ENCODE results near the gene UGT1A8. TPM values are rescaled to one million over a fixed set of nuclear protein-coding genes. Genes with fewer than 3 reads are reported as not detected.

Gene UGT1A8
- not detected in 2 replicates for total RNA-seq

DNA sequence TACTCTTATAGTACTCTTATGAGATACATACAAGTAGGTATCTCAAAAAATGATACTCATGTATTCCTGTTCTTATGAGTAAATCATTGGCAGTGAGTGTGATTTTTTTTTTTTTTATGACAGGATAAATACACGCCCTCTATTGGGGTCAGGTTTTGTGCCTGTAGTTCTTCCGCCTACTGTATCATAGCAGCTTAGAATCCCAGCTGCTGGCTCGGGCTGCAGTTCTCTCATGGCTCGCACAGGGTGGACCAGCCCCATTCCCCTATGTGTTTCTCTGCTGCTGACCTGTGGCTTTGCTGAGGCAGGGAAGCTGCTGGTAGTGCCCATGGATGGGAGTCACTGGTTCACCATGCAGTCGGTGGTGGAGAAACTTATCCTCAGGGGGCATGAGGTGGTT, at the start of gene UGT1A8:
Gene UGT1A8 (plus strand): TSS at position 158 of the 400 bp plus-strand sequence. CDS start 75 bp downstream, at position 233.

DNA sequence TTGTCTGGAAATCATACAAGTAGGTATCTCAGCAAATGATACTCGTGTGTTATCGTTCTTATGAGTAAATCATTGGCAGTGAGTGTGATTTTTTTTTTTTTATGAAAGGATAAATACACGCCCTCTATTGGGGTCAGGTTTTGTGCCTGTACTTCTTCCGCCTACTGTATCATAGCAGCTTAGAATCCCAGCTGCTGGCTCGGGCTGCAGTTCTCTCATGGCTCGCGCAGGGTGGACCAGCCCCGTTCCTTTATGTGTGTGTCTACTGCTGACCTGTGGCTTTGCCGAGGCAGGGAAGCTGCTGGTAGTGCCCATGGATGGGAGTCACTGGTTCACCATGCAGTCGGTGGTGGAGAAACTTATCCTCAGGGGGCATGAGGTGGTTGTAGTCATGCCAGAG, 18.9 kb downstream of the UGT1A8 start, which contains the start of gene UGT1A10:
Gene UGT1A10 (plus strand): TSS at position 143 of the 400 bp plus-strand sequence. CDS start 75 bp downstream, at position 218.

DNA sequence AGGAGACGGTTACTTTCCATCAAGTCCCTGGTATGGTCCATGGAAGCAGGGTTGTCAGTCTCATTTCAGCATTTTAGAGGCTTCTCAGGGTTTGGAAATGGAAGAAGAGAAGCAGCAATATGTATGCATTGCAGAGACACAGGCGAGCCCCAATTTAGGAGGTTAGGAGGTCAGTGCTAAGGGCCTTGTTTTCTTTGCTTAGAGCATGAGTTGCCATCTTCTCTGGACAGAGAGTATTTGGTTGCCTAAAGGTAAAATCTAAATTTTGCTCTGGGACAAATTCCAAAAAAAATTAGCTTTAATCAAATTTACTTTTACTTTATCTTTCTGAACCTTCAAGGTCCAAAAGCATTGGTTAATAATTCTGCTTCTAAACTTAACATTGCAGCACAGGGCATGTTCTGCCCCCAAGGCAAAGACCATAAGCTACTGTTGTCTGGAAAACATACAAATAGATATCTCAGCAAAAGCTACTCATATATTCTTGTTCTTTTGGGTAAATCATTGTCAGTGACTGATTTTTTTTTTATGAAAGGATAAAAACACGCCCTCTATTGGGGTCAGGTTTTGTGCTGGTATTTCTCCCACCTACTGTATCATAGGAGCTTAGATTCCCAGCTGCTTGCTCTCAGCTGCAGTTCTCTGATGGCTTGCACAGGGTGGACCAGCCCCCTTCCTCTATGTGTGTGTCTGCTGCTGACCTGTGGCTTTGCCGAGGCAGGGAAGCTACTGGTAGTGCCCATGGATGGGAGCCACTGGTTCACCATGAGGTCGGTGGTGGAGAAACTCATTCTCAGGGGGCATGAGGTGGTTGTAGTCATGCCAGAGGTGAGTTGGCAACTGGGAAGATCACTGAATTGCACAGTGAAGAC, 54.1 kb downstream of the UGT1A8 start, which contains the start of gene UGT1A9:
Gene UGT1A9 (plus strand): TSS at position 609 of the 872 bp plus-strand sequence. CDS start 37 bp downstream, at position 646.

DNA sequence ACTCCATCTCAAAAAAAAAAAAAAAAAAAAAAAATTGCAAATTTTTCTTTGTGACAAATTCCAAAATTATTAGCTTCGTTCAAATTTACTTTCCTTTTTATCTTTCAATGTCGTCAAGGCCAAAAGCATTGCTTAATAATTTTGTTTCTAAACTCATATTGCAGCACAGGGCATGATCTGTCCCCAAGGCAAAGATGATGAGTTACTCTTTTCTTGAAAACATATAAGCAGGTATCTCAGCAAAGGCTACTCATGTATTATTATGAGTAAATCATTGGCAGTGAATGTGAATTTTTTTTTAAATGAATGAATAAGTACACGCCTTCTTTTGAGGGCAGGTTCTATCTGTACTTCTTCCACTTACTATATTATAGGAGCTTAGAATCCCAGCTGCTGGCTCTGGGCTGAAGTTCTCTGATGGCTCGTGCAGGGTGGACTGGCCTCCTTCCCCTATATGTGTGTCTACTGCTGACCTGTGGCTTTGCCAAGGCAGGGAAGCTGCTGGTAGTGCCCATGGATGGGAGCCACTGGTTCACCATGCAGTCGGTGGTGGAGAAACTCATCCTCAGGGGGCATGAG, 64.2 kb downstream of the UGT1A8 start, which contains the start of gene UGT1A7:
Gene UGT1A7 (plus strand): TSS at position 381 of the 579 bp plus-strand sequence. CDS start 37 bp downstream, at position 418.

DNA sequence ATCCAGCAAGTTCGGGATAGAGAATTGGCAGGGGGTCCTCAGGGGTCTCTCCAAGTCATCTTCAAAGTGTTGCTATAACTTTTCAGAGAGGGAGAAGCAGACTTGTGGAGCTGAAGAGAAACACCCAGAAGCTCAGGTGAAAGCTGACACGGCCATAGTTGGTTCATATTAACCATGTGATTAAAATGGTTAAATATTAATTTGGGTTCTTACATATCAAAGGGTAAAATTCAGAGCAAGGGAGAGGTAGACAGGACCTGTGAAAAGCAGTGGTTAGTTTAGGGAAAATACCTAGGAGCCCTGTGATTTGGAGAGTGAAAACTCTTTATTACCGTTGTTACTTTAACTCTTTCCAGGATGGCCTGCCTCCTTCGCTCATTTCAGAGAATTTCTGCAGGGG, 75.2 kb downstream of the UGT1A8 start, which contains the start of gene UGT1A6:
Gene UGT1A6 (plus strand): TSS at position 243 of the 400 bp plus-strand sequence. CDS start 115 bp downstream, at position 358.

DNA sequence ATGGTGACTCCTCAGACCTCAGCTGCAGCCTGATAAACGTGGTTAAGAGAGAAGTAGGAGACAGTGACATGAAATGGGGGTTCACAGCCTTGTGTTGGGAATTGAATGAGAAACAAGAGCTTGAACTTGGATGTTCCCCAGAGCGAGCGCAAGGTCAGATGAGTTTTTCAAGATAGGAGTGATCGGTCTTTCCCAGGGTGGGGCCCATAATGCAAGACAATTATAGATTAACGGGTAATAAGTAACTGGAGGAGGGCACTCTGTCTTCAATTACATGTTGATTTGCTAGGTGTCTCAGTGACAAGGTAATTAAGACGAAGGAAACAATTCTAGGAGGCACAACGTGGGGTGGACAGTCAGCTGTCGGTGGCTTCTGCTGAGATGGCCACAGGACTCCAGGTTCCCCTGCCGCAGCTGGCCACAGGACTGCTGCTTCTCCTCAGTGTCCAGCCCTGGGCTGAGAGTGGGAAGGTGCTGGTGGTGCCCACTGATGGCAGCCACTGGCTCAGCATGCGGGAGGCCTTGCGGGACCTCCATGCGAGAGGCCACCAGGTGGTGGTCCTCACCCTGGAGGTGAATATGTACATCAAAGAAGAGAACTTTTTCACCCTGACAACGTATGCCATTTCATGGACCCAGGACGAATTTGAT, 95.3 kb downstream of the UGT1A8 start, which contains the start of gene UGT1A5:
Gene UGT1A5 (plus strand): TSS at position 297 of the 651 bp plus-strand sequence. CDS start 85 bp downstream, at position 382.

DNA sequence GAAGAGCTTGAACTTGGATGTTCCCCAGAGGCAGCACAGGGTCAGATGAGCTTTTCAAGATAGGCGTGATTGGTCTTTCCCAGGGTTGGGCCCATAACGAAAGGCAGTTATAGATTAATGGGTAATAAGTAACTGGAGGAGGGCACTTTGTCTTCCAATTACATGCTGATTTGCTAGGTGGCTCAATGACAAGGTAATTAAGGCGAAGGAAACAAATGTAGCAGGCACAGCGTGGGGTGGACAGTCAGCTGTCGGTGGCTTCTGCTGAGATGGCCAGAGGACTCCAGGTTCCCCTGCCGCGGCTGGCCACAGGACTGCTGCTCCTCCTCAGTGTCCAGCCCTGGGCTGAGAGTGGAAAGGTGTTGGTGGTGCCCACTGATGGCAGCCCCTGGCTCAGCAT, 101.1 kb downstream of the UGT1A8 start, which contains the start of gene UGT1A4:
Gene UGT1A4 (plus strand): TSS at position 185 of the 400 bp plus-strand sequence. CDS start 85 bp downstream, at position 270.

DNA sequence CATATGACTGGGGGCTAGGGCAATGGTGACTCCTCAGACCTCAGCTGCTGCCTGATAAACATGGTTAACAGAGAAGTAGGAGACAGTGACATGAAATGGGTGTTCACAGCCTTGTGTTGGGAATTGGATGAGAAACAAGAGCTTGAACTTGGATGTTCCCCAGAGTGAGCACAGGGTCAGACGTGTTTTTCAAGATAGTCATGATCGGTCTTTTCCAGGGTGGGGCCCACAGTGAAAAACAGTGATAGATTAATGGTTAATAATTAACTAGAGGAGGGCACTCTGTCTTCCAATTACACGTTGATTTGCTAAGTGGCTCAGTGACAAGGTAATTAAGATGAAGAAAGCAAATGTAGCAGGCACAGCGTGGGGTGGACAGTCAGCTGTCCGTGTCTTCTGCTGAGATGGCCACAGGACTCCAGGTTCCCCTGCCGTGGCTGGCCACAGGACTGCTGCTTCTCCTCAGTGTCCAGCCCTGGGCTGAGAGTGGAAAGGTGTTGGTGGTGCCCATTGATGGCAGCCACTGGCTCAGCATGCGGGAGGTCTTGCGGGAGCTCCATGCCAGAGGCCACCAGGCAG, 111.4 kb downstream of the UGT1A8 start, which contains the start of gene UGT1A3:
Gene UGT1A3 (plus strand): TSS at position 320 of the 579 bp plus-strand sequence. CDS start 85 bp downstream, at position 405.

DNA sequence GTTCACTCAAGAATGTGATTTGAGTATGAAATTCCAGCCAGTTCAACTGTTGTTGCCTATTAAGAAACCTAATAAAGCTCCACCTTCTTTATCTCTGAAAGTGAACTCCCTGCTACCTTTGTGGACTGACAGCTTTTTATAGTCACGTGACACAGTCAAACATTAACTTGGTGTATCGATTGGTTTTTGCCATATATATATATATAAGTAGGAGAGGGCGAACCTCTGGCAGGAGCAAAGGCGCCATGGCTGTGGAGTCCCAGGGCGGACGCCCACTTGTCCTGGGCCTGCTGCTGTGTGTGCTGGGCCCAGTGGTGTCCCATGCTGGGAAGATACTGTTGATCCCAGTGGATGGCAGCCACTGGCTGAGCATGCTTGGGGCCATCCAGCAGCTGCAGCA, 142.6 kb downstream of the UGT1A8 start, which contains the start of gene UGT1A1:
Gene UGT1A1 (plus strand): TSS at position 228 of the 400 bp plus-strand sequence. CDS start 18 bp downstream, at position 246.

DNA sequence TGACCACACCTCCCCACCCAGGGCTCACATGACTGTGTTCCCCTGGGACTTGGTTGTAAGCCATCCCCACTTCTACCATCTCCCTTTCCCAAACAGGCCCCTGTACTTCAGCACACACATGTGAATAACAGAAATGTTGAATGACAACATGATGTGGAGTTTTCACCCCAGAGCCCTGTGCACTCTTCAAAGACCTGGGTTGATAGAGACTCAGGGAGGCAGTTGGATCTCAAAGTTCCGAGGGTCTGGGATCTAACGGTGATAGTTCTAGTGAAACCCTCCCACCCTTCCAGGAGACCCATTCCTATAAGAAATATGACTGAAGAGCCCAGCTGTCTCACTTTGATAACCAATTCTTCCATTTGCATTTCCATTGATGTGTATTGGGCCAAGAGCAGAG, 160.6 kb downstream of the UGT1A8 start, which contains the start of gene MROH2A:
Gene MROH2A (plus strand): TSS at position 301 of the 400 bp plus-strand sequence. CDS start 1,029 bp downstream, outside the sequence.

Other genes with a start within 250 kb of the UGT1A8 start
- 24.5 and 24.6 TPM in 2 replicates for gene USP40, start 50.9 kb upstream of the UGT1A8 start, total RNA-seq
- not detected in 2 replicates for gene UGT1A10, start 18.8 kb downstream of the UGT1A8 start, total RNA-seq
- not detected in 2 replicates for gene UGT1A9, start 54.3 kb downstream of the UGT1A8 start, total RNA-seq
- not detected in 2 replicates for gene UGT1A7, start 64.3 kb downstream of the UGT1A8 start, total RNA-seq
- gene UGT1A6, start 75.3 kb downstream of the UGT1A8 start, total RNA-seq: not detected in 2 replicates
- not detected in 2 replicates for gene UGT1A5, start 95.3 kb downstream of the UGT1A8 start, total RNA-seq
- not detected in 2 replicates for gene UGT1A4, start 101.1 kb downstream of the UGT1A8 start, total RNA-seq
- gene UGT1A3, start 111.4 kb downstream of the UGT1A8 start, total RNA-seq: not detected in 2 replicates
- gene UGT1A1, start 142.6 kb downstream of the UGT1A8 start, total RNA-seq: not detected in 2 replicates
- gene MROH2A, start 160.7 kb downstream of the UGT1A8 start, total RNA-seq: not detected in 2 replicates
- 22.0 and 23.1 TPM in 2 replicates for gene HJURP, start 236.9 kb downstream of the UGT1A8 start, total RNA-seq

All from myometrial cell (primary cell).